Activated CD4-positive, alpha-beta T cell treated with anti-CD3 and anti-CD28 coated beads, Interleukin-2, Interleukin-6, amounts not matched to agents 100 ng/mL and 50 ng/mL, durations not matched to agents 16 hours and 8 hours (primary cell): Measurements from ENCODE around the gene ZBTB7B.
A peak's percentile ranks its signal among the peaks of the same experiment; 100 is the strongest.

Source experiments
- DNase-seq: peaks from one replicate; pipeline ENCODE4 v3.0.0-alpha.2; 2020

The ZBTB7B gene

GRCh38 chr1:155063550-155064110 lies 61.0 kb downstream of the ZBTB7B start, which contains the start of gene EFNA4:
TSS of gene EFNA4 (plus strand) at chr1:155063740. CDS start at chr1:155063824, 84 bp downstream.
- DNase-seq, result peak; percentile 88

DNA sequence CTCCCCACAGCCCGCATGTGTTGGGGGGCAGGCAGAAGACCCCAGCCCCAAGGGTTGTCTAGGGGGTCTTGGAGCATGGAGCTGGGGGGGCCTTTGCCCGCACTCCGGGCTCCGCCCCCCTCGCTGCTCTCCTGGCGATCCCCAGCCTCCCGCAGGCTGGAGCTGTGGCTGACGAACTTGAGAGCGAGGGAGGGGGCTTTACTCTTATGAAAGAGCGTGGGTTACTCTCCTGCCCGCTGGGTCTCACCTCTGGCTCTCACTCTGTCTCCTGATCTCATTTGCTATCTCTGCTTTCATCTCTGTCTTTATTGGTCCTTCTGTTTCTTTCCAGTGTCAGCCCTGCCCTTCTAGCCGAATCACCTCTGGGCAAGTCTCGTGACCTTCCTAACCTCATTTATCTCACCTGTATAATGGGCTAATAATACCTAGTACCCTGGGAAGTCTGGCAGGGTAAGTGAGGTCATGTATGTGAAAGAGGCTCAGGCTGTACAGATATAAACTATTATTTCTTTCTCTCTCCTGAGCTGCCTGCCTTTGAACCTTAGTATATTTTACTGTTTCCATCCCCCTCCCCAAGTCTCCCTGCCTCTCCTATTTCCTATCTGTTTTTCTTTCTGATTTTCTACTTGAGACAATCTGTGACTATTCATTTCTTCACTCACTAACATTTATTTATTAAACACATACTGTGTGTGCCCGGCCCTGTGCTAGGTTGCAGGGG lies 61.7 kb downstream of the ZBTB7B start:
- no peak for DNase-seq

- DNase-seq, result no peak
These were observed 62.3 kb downstream of the ZBTB7B start for GRCh38 chr1:155064832-155065429.

DNA sequence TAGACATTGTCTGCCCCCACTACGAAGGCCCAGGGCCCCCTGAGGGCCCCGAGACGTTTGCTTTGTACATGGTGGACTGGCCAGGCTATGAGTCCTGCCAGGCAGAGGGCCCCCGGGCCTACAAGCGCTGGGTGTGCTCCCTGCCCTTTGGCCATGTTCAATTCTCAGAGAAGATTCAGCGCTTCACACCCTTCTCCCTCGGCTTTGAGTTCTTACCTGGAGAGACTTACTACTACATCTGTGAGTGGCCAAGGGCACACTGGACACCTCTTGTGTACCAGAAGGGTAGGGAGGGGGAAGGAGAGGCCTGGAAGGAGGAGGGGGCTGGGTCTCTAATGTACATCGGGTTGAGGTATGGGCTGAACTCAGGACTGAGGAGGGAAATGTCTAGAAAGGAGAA lies 64.2 kb downstream of the ZBTB7B start:
- no peak for DNase-seq
